DND-41 (cell line): ENCODE measurements around the gene COL25A1.

Source experiments
- ATAC-seq: fragments of 200-7000 bp; cut with Tn5 transposase; 3 replicates; pipeline ENCODE4 v1.9.1; 2021; ENCODE audit warnings: low read depth; ENCODE audit not compliant: insufficient read depth
- DNase-seq: peaks from one replicate; pipeline ENCODE4 v3.0.0-alpha.2; 2020
- H2AFZ ChIP-seq: 2 replicates; pipeline ENCODE4 v1.6.0; 2012; ENCODE audit warnings: low read depth, low read length
- H3K27ac ChIP-seq: 2 replicates; pipeline ENCODE4 v1.5.1; 2012; ENCODE audit warnings: low read length, inconsistent platforms
- H3K27me3 ChIP-seq: fragments of 200-600 bp; sonication (generic); 2 replicates; pipeline ENCODE4 v1.6.0; 2012; ENCODE audit warnings: low read length, mild to moderate bottlenecking, inconsistent platforms; ENCODE audit not compliant: insufficient read depth, poor library complexity
- H3K36me3 ChIP-seq: 2 replicates; pipeline ENCODE4 v1.5.1; 2012; ENCODE audit warnings: low read length, inconsistent platforms; ENCODE audit not compliant: insufficient read depth
- H3K4me1 ChIP-seq: 2 replicates; pipeline ENCODE4 v1.5.1; 2012; ENCODE audit warnings: mild to moderate bottlenecking, low read length; ENCODE audit not compliant: insufficient read depth
- H3K4me2 ChIP-seq: 2 replicates; pipeline ENCODE4 v1.6.0; 2012; ENCODE audit warnings: mild to moderate bottlenecking, moderate library complexity, low read length, inconsistent platforms; ENCODE audit not compliant: insufficient read depth
- H3K4me3 ChIP-seq, 2 experiments: fragments of 200-600 bp in 1 of 2; shearing (Covaris generic) in 1 of 2; 2 replicates each; pipeline ENCODE4 v1.5.1; 2012 to 2016; ENCODE audit warnings: inconsistent platforms in 2 of 2, low read length in 2 of 2, mild to moderate bottlenecking in 2 of 2, low read depth in 1 of 2, moderate library complexity in 1 of 2
- H3K79me2 ChIP-seq: 2 replicates; pipeline ENCODE4 v1.6.0; 2012; ENCODE audit warnings: low read length, inconsistent platforms; ENCODE audit not compliant: insufficient read depth
- H3K9ac ChIP-seq: 2 replicates; pipeline ENCODE4 v1.6.0; 2012; ENCODE audit warnings: low read depth, mild to moderate bottlenecking, inconsistent platforms, low read length, moderate library complexity
- H3K9me3 ChIP-seq: 2 replicates; pipeline ENCODE4 v1.5.1; 2012; ENCODE audit warnings: low read length, moderate library complexity, mild to moderate bottlenecking, inconsistent platforms; ENCODE audit not compliant: insufficient read depth, severe bottlenecking
- H4K20me1 ChIP-seq: 2 replicates; pipeline ENCODE4 v1.6.0; 2012; ENCODE audit warnings: low read length; ENCODE audit not compliant: insufficient read depth
- CTCF ChIP-seq: IDR thresholded peaks from 2 replicates; pipeline ENCODE4 v1.5.1; 2012; ENCODE audit warnings: borderline replicate concordance, low read length, moderate library complexity, mild to moderate bottlenecking; ENCODE audit not compliant: poor library complexity, severe bottlenecking; ENCODE audit errors: extremely low read depth
- EZH2 ChIP-seq: IDR thresholded peaks from 3 replicates; pipeline ENCODE4 v1.6.1; 2012; ENCODE audit warnings: borderline replicate concordance, low read depth, mild to moderate bottlenecking, moderate library complexity, low read length, inconsistent platforms; ENCODE audit not compliant: severe bottlenecking

Gene COL25A1

GRCh38 chr4:108953941-108954340 lies 348.5 kb downstream of the COL25A1 start:
- Histone ChIP-seq H3K4me2 (no peak overlapping the region), H2AFZ (no peak overlapping the region), H3K27ac (no peak overlapping the region), H3K79me2 (no peaks in the 10 kb centered on the region), H3K36me3 (no peaks in the 10 kb centered on the region), H3K4me3 (no peak overlapping the region), H4K20me1 (no peaks in the 10 kb centered on the region), H3K4me1 (peaks cover 13% of the 10 kb centered on the region), H3K9ac (no peak overlapping the region), H3K9me3 (no peaks in the 10 kb centered on the region), H3K27me3 (no peaks in the 10 kb centered on the region)
- TF ChIP-seq EZH2 (no peak), CTCF (no peak)
- ATAC-seq (no peak), DNase-seq (no peak)

- H3K4me1 ChIP-seq: peaks cover 13% of the 10 kb centered on the region
- no peak for TF ChIP-seq CTCF
- TF ChIP-seq EZH2: no peak
- no peaks in the 10 kb centered on the region for H3K79me2 ChIP-seq
- H3K27me3 ChIP-seq: no peaks in the 10 kb centered on the region
- no peak overlapping the region for H3K27ac ChIP-seq
- H3K9me3 ChIP-seq: no peaks in the 10 kb centered on the region
- DNase-seq (no peak), ATAC-seq (no peak)
- H4K20me1 ChIP-seq: no peaks in the 10 kb centered on the region
- no peak overlapping the region for H3K9ac ChIP-seq
- no peak overlapping the region for H3K4me2 ChIP-seq
- no peak overlapping the region for H3K4me3 ChIP-seq
- H3K36me3 ChIP-seq: no peaks in the 10 kb centered on the region
- no peak overlapping the region for H2AFZ ChIP-seq
These were observed 352.1 kb downstream of the COL25A1 start for GRCh38 chr4:108950158-108950915.

GRCh38 chr4:108947526-108947925 lies 354.9 kb downstream of the COL25A1 start:
- no peak for TF ChIP-seq CTCF
- no peak for TF ChIP-seq EZH2
- H3K36me3 ChIP-seq: no peaks in the 10 kb centered on the region
- no peaks in the 10 kb centered on the region for H3K79me2 ChIP-seq
- H3K9me3 ChIP-seq: no peaks in the 10 kb centered on the region
- H2AFZ ChIP-seq: no peak overlapping the region
- no peak overlapping the region for H3K4me2 ChIP-seq
- H3K9ac ChIP-seq: no peak overlapping the region
- no peaks in the 10 kb centered on the region for H4K20me1 ChIP-seq
- H3K27ac ChIP-seq: no peak overlapping the region
- H3K27me3 ChIP-seq: no peaks in the 10 kb centered on the region
- H3K4me1 ChIP-seq: no peaks in the 10 kb centered on the region
- H3K4me3 ChIP-seq: no peak overlapping the region
- ATAC-seq: no peak
- DNase-seq: no peak
